KMS-11 (cell line): Measurements from ENCODE around the gene IMPDH1.
A peak's percentile ranks its signal among the peaks of the same experiment; 100 is the strongest.

Experiments used
- H2AFZ ChIP-seq: fragments of 200-600 bp; sonication (generic); 2 replicates; pipeline ENCODE4 v1.6.1; 2016; ENCODE audit warnings: antibody characterized with exemption, mixed run types, low read depth
- H3K27ac ChIP-seq: fragments of 200-600 bp; sonication (generic); 2 replicates; pipeline ENCODE4 v1.6.1; 2016; ENCODE audit warnings: mild to moderate bottlenecking, mixed run types
- H3K27me3 ChIP-seq: fragments of 200-600 bp; sonication (generic); 2 replicates; pipeline ENCODE4 v1.6.1; 2017; ENCODE audit warnings: mild to moderate bottlenecking, low read depth, mixed run types, moderate library complexity; ENCODE audit not compliant: insufficient read depth
- H3K36me3 ChIP-seq: fragments of 200-600 bp; sonication (generic); 2 replicates; pipeline ENCODE4 v1.6.1; 2017; ENCODE audit warnings: mild to moderate bottlenecking, mixed run types; ENCODE audit not compliant: insufficient read depth
- H3K4me1 ChIP-seq: fragments of 200-600 bp; sonication (generic); 2 replicates; pipeline ENCODE4 v1.6.1; 2016; ENCODE audit warnings: mild to moderate bottlenecking, low read depth, mixed run types; ENCODE audit not compliant: poor library complexity, severe bottlenecking
- H3K4me2 ChIP-seq: fragments of 200-600 bp; sonication (generic); 2 replicates; pipeline ENCODE4 v1.7.0; 2016; ENCODE audit warnings: mild to moderate bottlenecking, mixed run types
- H3K4me3 ChIP-seq: fragments of 200-600 bp; sonication (generic); IDR thresholded peaks from 2 replicates; pipeline ENCODE4 v1.6.1; 2017; ENCODE audit warnings: low read depth, low read length, mixed read lengths; ENCODE audit not compliant: insufficient read depth
- H3K79me2 ChIP-seq: fragments of 200-600 bp; sonication (generic); 2 replicates; pipeline ENCODE4 v1.6.1; 2016; ENCODE audit warnings: low read depth, mixed run types; ENCODE audit not compliant: insufficient read depth
- H3K9ac ChIP-seq: fragments of 200-600 bp; sonication (generic); 2 replicates; pipeline ENCODE4 v1.6.1; 2016; ENCODE audit warnings: mild to moderate bottlenecking, mixed run types
- H4K20me1 ChIP-seq: fragments of 200-600 bp; sonication (generic); 2 replicates; pipeline ENCODE4 v1.6.1; 2016; ENCODE audit warnings: mild to moderate bottlenecking, mixed run types; ENCODE audit not compliant: insufficient read depth
- TF ChIP-seq, protein P1 (sequence below): fragments of 200-600 bp; sonication (generic); conservative IDR thresholded peaks from 2 replicates; pipeline ENCODE4 v1.6.1; 2017; ENCODE audit warnings: low read depth, mild to moderate bottlenecking, antibody characterized with exemption, low read length, moderate library complexity, mixed read lengths

Gene IMPDH1

DNA sequence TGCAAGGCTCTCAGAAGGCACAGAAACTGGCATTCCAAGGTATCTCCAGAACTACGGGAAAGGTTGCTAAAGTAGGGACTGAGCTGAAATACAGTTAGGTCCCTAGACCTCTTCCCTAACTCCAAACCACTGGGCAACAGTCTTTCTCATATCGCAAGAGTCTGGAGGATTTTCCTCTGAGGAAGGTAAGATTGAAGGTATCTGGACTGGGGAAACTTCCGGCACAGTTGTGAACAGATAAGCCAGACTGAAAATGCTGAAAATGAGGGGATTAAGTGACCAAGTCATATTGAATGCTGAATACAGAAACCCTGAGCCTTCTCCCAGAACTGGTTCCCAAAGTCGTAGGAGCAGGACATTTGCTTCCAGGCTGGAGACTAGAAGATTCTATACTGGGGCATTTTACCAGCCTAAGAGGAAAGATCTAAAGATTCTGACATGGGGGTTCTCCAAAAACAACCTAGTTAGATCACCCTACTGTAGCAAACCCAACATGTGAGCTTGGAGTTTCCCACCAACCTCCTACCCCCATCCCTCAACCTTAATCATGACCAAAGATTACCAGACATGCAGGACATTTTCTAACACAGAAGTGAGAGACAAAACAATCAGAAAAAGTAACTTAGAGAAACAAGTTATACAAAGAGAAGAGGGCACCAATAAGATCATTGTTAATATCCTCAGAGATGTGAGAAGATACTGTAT, 45.5 kb downstream of the IMPDH1 start:
- no peak overlapping the region for H3K9ac ChIP-seq
- H3K79me2 ChIP-seq = no peaks in the 10 kb centered on the region
- no peaks in the 10 kb centered on the region for H3K4me1 ChIP-seq
- no peak overlapping the region for H3K27ac ChIP-seq
- H3K4me2 ChIP-seq = no peak overlapping the region
- no peak overlapping the region for H2AFZ ChIP-seq
- H3K36me3 ChIP-seq = no peaks in the 10 kb centered on the region
- TF ChIP-seq, protein P1, sequence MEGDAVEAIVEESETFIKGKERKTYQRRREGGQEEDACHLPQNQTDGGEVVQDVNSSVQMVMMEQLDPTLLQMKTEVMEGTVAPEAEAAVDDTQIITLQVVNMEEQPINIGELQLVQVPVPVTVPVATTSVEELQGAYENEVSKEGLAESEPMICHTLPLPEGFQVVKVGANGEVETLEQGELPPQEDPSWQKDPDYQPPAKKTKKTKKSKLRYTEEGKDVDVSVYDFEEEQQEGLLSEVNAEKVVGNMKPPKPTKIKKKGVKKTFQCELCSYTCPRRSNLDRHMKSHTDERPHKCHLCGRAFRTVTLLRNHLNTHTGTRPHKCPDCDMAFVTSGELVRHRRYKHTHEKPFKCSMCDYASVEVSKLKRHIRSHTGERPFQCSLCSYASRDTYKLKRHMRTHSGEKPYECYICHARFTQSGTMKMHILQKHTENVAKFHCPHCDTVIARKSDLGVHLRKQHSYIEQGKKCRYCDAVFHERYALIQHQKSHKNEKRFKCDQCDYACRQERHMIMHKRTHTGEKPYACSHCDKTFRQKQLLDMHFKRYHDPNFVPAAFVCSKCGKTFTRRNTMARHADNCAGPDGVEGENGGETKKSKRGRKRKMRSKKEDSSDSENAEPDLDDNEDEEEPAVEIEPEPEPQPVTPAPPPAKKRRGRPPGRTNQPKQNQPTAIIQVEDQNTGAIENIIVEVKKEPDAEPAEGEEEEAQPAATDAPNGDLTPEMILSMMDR = no peak
- no peaks in the 10 kb centered on the region for H4K20me1 ChIP-seq
- H3K4me3 ChIP-seq = no peak overlapping the region
- peaks cover 60% of the 10 kb centered on the region for H3K27me3 ChIP-seq

- Histone ChIP-seq H3K4me3 (no peak overlapping the region), H3K4me2 (no peak overlapping the region), H3K27me3 (peaks cover 67% of the 10 kb centered on the region), H3K4me1 (no peaks in the 10 kb centered on the region), H3K79me2 (no peaks in the 10 kb centered on the region), H3K36me3 (no peaks in the 10 kb centered on the region), H3K9ac (no peak overlapping the region), H4K20me1 (no peaks in the 10 kb centered on the region), H2AFZ (no peak overlapping the region), H3K27ac (no peak overlapping the region)
- TF ChIP-seq, protein P1 = no peak
Observed at GRCh38 chr7:128363261-128363721, 46.5 kb downstream of the IMPDH1 start.

DNA sequence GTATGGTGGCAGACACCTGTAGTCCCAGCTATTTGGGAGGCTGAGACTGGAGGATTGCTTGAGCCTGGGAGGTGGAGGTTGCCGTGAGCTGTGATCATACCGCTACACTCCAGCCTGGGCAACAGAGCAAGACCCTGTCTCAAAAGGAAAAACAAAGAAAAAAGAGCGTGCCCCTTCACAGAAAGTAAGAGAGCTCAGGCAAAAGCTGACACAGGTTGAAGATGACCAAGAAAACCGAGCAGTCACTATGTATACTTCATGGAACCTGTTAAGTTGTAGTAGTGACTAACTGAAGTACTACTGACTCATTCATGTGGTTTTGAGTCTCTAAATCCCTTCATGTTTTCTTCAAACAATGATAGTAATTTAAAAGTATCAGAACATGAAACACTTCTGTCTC, 47.1 kb downstream of the IMPDH1 start:
- TF ChIP-seq, protein P1 = no peak
- H2AFZ ChIP-seq = no peak overlapping the region
- no peaks in the 10 kb centered on the region for H3K4me1 ChIP-seq
- no peaks in the 10 kb centered on the region for H3K79me2 ChIP-seq
- H4K20me1 ChIP-seq = no peaks in the 10 kb centered on the region
- no peaks in the 10 kb centered on the region for H3K36me3 ChIP-seq
- H3K27me3 ChIP-seq = peaks cover 70% of the 10 kb centered on the region
- H3K9ac ChIP-seq = no peak overlapping the region
- no peak overlapping the region for H3K4me3 ChIP-seq
- no peak overlapping the region for H3K27ac ChIP-seq
- H3K4me2 ChIP-seq = no peak overlapping the region

DNA sequence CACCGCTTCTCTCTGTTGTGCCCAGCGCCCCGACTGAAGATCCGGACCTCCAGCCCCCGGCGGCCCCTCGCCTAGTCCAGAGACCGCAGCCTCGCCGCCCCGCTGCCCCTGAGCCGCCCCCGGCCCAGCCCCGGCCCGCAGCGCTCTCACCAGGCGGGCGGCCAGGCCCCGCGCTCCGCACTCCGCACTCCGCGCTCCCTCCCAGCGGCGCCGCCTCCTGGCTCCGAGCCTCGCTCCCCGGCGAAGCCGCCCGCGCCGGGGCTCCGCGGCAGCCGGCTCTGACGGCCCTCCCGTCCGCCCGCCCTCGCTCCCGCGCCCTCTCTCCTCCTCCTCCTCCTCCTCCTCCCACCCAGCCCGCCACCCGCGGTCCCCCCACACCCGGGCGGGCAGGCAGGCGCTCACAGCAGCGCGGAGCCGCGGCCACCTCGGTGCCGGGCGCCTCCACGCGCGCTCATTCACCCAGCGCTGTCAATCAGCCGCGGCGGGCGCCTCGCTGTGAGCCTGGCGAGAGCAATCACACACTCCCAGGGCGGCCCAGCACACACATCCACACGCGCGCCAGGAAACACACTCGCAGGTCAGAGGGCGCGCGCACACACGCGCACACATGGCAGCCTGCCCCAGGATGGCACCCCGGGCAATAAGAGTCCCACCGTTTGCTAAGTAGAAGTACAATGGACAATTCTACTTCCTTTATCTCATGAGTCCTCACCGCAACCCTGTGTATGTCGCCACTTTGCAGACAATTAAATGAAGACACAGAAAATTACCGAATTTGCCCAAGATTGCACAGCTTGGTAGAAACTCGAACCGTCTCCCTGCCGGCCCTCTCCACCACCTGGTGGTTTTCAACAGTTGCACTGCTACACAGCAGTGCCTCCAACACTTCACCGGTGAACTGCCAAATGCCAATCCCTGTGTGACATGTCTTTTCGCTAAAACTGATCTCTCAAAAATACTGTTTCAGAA, 48.1 kb downstream of the IMPDH1 start, which contains the start of gene PRRT4:
TSS of gene PRRT4 (minus strand) at position 280 of the 969 bp plus-strand sequence.
- Histone ChIP-seq H2AFZ (peak within 1 kb of the TSS; percentile 74), H3K27me3 (peaks cover 66% of the 10 kb centered on the region), H3K4me2 (peak within 1 kb of the TSS; percentile 34), H3K79me2 (no peaks in the 10 kb centered on the region), H4K20me1 (no peaks in the 10 kb centered on the region), H3K4me1 (no peaks in the 10 kb centered on the region), H3K27ac (no peak within 1 kb of the TSS), H3K36me3 (no peaks in the 10 kb centered on the region), H3K9ac (no peak within 1 kb of the TSS; the same call in 1 of the 2 replicates), H3K4me3 (no peak within 1 kb of the TSS)
- TF ChIP-seq, protein P1 = no peak
